Skeletal muscle tissue (tissue), 4 donors: ENCODE results near the gene FMN2. TPM values are rescaled to one million over a fixed set of nuclear protein-coding genes. Genes with fewer than 3 reads are reported as not detected.

ENCODE experiments used
- H3K27ac ChIP-seq: one replicate; pipeline ENCODE4 v1.7.0; 2013; ENCODE audit warnings: mild to moderate bottlenecking, low read depth, low read length, inconsistent platforms
- H3K27me3 ChIP-seq, 3 donors: one replicate each; pipeline ENCODE4 v1.7.0; 2013; ENCODE audit warnings: low read length in 3 of 3; ENCODE audit not compliant: control insufficient read depth in 3 of 3, insufficient read depth in 3 of 3
- H3K36me3 ChIP-seq, 3 donors: one replicate each; pipeline ENCODE4 v1.7.0; 2013; ENCODE audit warnings: low read length in 3 of 3; ENCODE audit not compliant: control insufficient read depth in 3 of 3, insufficient read depth in 3 of 3
- H3K4me1 ChIP-seq, 3 donors: one replicate each; pipeline ENCODE4 v1.7.0; 2013; ENCODE audit warnings: low read length in 3 of 3, mild to moderate bottlenecking in 3 of 3; ENCODE audit not compliant: control insufficient read depth in 3 of 3, insufficient read depth in 3 of 3
- H3K4me3 ChIP-seq, 3 donors: one replicate each; pipeline ENCODE4 v1.7.0; 2013; ENCODE audit warnings: low read length in 3 of 3
- H3K9ac ChIP-seq, 3 donors: one replicate each; pipeline ENCODE4 v1.7.0; 2013; ENCODE audit warnings: low read length in 3 of 3, mild to moderate bottlenecking in 3 of 3, moderate library complexity in 2 of 3, low read depth in 1 of 3
- H3K9me3 ChIP-seq, 3 donors: one replicate each; pipeline ENCODE4 v1.7.0; 2013; ENCODE audit warnings: low read length in 3 of 3; ENCODE audit not compliant: control insufficient read depth in 3 of 3
- total RNA-seq: library from RNA; depleted of rRNA; stranded (reverse); fragments of >200 nt; gene quantifications from one replicate; pipeline ENCODE4 v1.2.3, GENCODE V29; 2014
- donor health status: Osteomylitis.

The FMN2 gene
- total RNA-seq, 1 donor from 2014 or later: 2.1 TPM

GRCh38 chr1:240455228-240455821, 363.6 kb downstream of the FMN2 start:
- H3K9ac ChIP-seq: no peak overlapping the region
- no peaks in the 10 kb centered on the region for H3K36me3 ChIP-seq
- H3K9me3 ChIP-seq: no peaks in the 10 kb centered on the region
- H3K27me3 ChIP-seq: no peaks in the 10 kb centered on the region
- no peaks in the 10 kb centered on the region for H3K4me1 ChIP-seq
- no peak overlapping the region for H3K27ac ChIP-seq
- H3K4me3 ChIP-seq: no peak overlapping the region

- Histone ChIP-seq H3K9me3 (no peaks in the 10 kb centered on the region), H3K4me1 (no peaks in the 10 kb centered on the region), H3K36me3 (no peaks in the 10 kb centered on the region), H3K9ac (no peak overlapping the region), H3K27me3 (no peaks in the 10 kb centered on the region), H3K27ac (no peak overlapping the region), H3K4me3 (no peak overlapping the region)
These were observed 365.5 kb downstream of the FMN2 start for GRCh38 chr1:240457203-240457602.

GRCh38 chr1:240462277-240462676, 370.6 kb downstream of the FMN2 start:
- H3K4me1 ChIP-seq: no peaks in the 10 kb centered on the region

GRCh38 chr1:240462766-240463395, 371.2 kb downstream of the FMN2 start:
- H3K27ac ChIP-seq: no peak overlapping the region

More at GRCh38 chr1:240462277-240462676, 370.6 kb downstream of the FMN2 start:
- no peaks in the 10 kb centered on the region for H3K27me3 ChIP-seq
- H3K9ac ChIP-seq: no peak overlapping the region
- H3K36me3 ChIP-seq: no peaks in the 10 kb centered on the region
- no peak overlapping the region for H3K4me3 ChIP-seq
- H3K9me3 ChIP-seq: no peaks in the 10 kb centered on the region
- H3K27ac ChIP-seq: no peak overlapping the region

GRCh38 chr1:240464099-240464498, 372.4 kb downstream of the FMN2 start:
- H3K36me3 ChIP-seq: no peaks in the 10 kb centered on the region
- no peaks in the 10 kb centered on the region for H3K27me3 ChIP-seq
- no peak overlapping the region for H3K27ac ChIP-seq
- H3K9me3 ChIP-seq: no peaks in the 10 kb centered on the region
- no peak overlapping the region for H3K9ac ChIP-seq
- no peak overlapping the region for H3K4me3 ChIP-seq
- no peaks in the 10 kb centered on the region for H3K4me1 ChIP-seq

More at GRCh38 chr1:240462766-240463395, 371.2 kb downstream of the FMN2 start:
- Histone ChIP-seq H3K9ac (no peak overlapping the region), H3K4me1 (no peaks in the 10 kb centered on the region), H3K27me3 (no peaks in the 10 kb centered on the region), H3K9me3 (no peaks in the 10 kb centered on the region), H3K4me3 (no peak overlapping the region), H3K36me3 (no peaks in the 10 kb centered on the region)

GRCh38 chr1:240465531-240465940, 373.9 kb downstream of the FMN2 start:
- H3K9me3 ChIP-seq: no peaks in the 10 kb centered on the region
- H3K4me3 ChIP-seq: no peak overlapping the region
- H3K9ac ChIP-seq: no peak overlapping the region
- no peaks in the 10 kb centered on the region for H3K36me3 ChIP-seq
- H3K4me1 ChIP-seq: no peaks in the 10 kb centered on the region
- H3K27me3 ChIP-seq: no peaks in the 10 kb centered on the region
- no peak overlapping the region for H3K27ac ChIP-seq

- Histone ChIP-seq H3K9ac (no peak overlapping the region), H3K9me3 (no peaks in the 10 kb centered on the region), H3K4me1 (no peaks in the 10 kb centered on the region), H3K36me3 (no peaks in the 10 kb centered on the region), H3K27ac (no peak overlapping the region), H3K27me3 (no peaks in the 10 kb centered on the region), H3K4me3 (no peak overlapping the region)
These were observed 374.8 kb downstream of the FMN2 start for GRCh38 chr1:240466509-240466908.

- no peaks in the 10 kb centered on the region for H3K36me3 ChIP-seq
- H3K9me3 ChIP-seq: no peaks in the 10 kb centered on the region
- no peak overlapping the region for H3K27ac ChIP-seq
- H3K4me3 ChIP-seq: no peak overlapping the region
- no peaks in the 10 kb centered on the region for H3K4me1 ChIP-seq
- no peak overlapping the region for H3K9ac ChIP-seq
- H3K27me3 ChIP-seq: no peaks in the 10 kb centered on the region
These were observed 376.2 kb downstream of the FMN2 start for GRCh38 chr1:240467895-240468294.

- Histone ChIP-seq H3K27me3 (peaks cover 0 to 3% (median 0%) of the 10 kb centered on the region in 3 donors), H3K9ac (no peak overlapping the region), H3K4me1 (no peaks in the 10 kb centered on the region), H3K4me3 (no peak overlapping the region), H3K9me3 (no peaks in the 10 kb centered on the region), H3K36me3 (no peaks in the 10 kb centered on the region), H3K27ac (no peak overlapping the region)
These were observed 377.0 kb downstream of the FMN2 start for GRCh38 chr1:240468656-240469055.

- Histone ChIP-seq H3K4me1 (no peaks in the 10 kb centered on the region), H3K27me3 (peaks cover 0 to 3% (median 0%) of the 10 kb centered on the region in 3 donors), H3K9ac (no peak overlapping the region), H3K36me3 (no peaks in the 10 kb centered on the region), H3K9me3 (no peaks in the 10 kb centered on the region), H3K4me3 (no peak overlapping the region), H3K27ac (no peak overlapping the region)
These were observed 382.5 kb downstream of the FMN2 start for GRCh38 chr1:240474133-240474614.
